ENCODE data around the gene APOBEC3C. TPM values are rescaled to one million over a fixed set of nuclear protein-coding genes. Genes with fewer than 3 reads are reported as not detected.
A peak's percentile ranks its signal among the peaks of the same experiment; 100 is the strongest.
"Not testable (repeated sequence)": the region's sequence is repeated elsewhere in the genome, so short reads cannot be mapped to it uniquely, and the experiment has no call there.

Gene APOBEC3C
- total RNA-seq, 4 donors from 2014 or later = 3.6 to 48.2 (median 6.7) TPM

GRCh38 chr22:38981005-38981991 is 32.8 kb upstream of the APOBEC3C start:
- DNase-seq = peak; percentile 55 to 60
- Histone ChIP-seq H3K36me3 (no peaks in the 10 kb centered on the region), H3K4me3 (peak overlapping the region in 1 of 2 donors; percentile 37), H3K4me1 (no peaks in the 10 kb centered on the region), H3K27ac (peak overlapping the region in 1 of 2 donors; percentile 61), H3K27me3 (no peaks in the 10 kb centered on the region), H3K9me3 (no peaks in the 10 kb centered on the region)
- no peak for TF ChIP-seq POLR2A (IDR thresholded peaks at IDR 0.05)
- peak in 2 of 4 experiments; percentile 34 to 54 for TF ChIP-seq CTCF (IDR thresholded peaks at IDR 0.05)
- intact Hi-C loops (cut with DNase I; ENCODE audit: low total_unique reads) = no loop called here

GRCh38 chr22:38981992-38982927 is 31.8 kb upstream of the APOBEC3C start, which contains the start of gene APOBEC3B:
TSS of gene APOBEC3B (plus strand) at chr22:38982347. CDS start at chr22:38982454, 107 bp downstream.
- Histone ChIP-seq H3K4me1 (no peaks in the 10 kb centered on the region), H3K9me3 (no peaks in the 10 kb centered on the region), H3K27me3 (no peaks in the 10 kb centered on the region), H3K27ac (peak within 1 kb of the TSS in 1 of 2 donors; percentile 61), H3K4me3 (peak within 1 kb of the TSS in 1 of 2 donors; percentile 37), H3K36me3 (no peaks in the 10 kb centered on the region)
- intact Hi-C loops (cut with DNase I; ENCODE audit: low total_unique reads) = no loop called here
- DNase-seq = peak; percentile 85 to 88
- TF ChIP-seq CTCF (IDR thresholded peaks at IDR 0.05) = no peak
- peak in 1 of 2 donors; percentile 17 for TF ChIP-seq POLR2A (IDR thresholded peaks at IDR 0.05)

GRCh38 chr22:38984224-38984623 is 29.8 kb upstream of the APOBEC3C start:
- DNase-seq = no peak
- Histone ChIP-seq H3K27me3 (no peaks in the 10 kb centered on the region), H3K36me3 (no peaks in the 10 kb centered on the region), H3K4me3 (no peak overlapping the region), H3K27ac (no peak overlapping the region), H3K9me3 (no peaks in the 10 kb centered on the region), H3K4me1 (no peaks in the 10 kb centered on the region)
- intact Hi-C loops (cut with DNase I; ENCODE audit: low total_unique reads) = no loop called here
- TF ChIP-seq POLR2A (IDR thresholded peaks at IDR 0.05) = no peak
- TF ChIP-seq CTCF (IDR thresholded peaks at IDR 0.05) = no peak

GRCh38 chr22:38984784-38985757 is 29.0 kb upstream of the APOBEC3C start:
- DNase-seq; H3K4me3 ChIP-seq; intact Hi-C loops (cut with DNase I; ENCODE audit: low total_unique reads); H3K27me3 ChIP-seq; H3K36me3 ChIP-seq; H3K27ac ChIP-seq; H3K9me3 ChIP-seq; H3K4me1 ChIP-seq: not testable (repeated sequence)

Measured in uterus (tissue), 4 donors.